Measurements from ENCODE around the gene PGAP3.

GRCh38 chr17:39709319-39709997 lies 21.6 kb upstream of the PGAP3 start:
- no peak for TF ChIP-seq CTCF (IDR thresholded peaks at IDR 0.05)
- TF ChIP-seq POLR2AphosphoS5 (IDR thresholded peaks at IDR 0.05): no peak
